ENCODE data around the gene PAK2. TPM values are rescaled to one million over a fixed set of nuclear protein-coding genes. Genes with fewer than 3 reads are reported as not detected.

Gene PAK2
- total RNA-seq, 1 experiment from 2014 or later = 50.7 TPM

DNA sequence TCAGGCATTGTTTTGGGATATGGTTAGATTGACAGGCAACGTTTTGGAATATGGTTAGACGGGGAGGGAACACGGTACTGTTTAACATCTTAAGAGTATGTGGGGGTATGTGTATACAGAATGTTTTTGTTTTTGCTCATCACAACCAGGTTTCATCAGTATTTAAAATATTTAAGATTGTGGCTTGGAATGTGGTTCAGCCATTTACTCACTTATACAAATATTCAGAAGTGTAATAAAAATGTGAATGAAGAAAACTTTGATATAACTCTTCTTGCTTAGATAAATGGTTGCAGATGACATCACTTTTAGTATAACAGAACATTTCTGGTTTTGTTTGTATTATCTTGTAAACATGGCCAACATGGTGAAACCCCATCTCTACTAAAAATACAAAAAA lies 3.9 kb upstream of the PAK2 start:
- H3K4me1 Mint-ChIP-seq = peaks cover 4% of the 10 kb centered on the region; the same call in 1 of the 2 replicates
- H3K9me3 Mint-ChIP-seq = peaks cover 6% of the 10 kb centered on the region
- ChIA-PET POLR2A (no interaction called here), CTCF (interaction anchor here (1.0 kb wide), 1 partner anchor 126 kb away, joined by 3 read pairs; no protein-coding TSS in a partner anchor)
- DNase-seq (ENCODE audit: low spot score) = no peak
- no peak overlapping the region for H3K27ac Mint-ChIP-seq
- no peak overlapping the region for H3K4me3 Mint-ChIP-seq
- H3K27me3 Mint-ChIP-seq (ENCODE audit: low read depth) = no peaks in the 10 kb centered on the region
- TF ChIP-seq TCF7 (CRISPR knock-in tag; IDR thresholded peaks at IDR 0.05; ENCODE audit: low read depth) = no peak
- TF ChIP-seq, protein P1, sequence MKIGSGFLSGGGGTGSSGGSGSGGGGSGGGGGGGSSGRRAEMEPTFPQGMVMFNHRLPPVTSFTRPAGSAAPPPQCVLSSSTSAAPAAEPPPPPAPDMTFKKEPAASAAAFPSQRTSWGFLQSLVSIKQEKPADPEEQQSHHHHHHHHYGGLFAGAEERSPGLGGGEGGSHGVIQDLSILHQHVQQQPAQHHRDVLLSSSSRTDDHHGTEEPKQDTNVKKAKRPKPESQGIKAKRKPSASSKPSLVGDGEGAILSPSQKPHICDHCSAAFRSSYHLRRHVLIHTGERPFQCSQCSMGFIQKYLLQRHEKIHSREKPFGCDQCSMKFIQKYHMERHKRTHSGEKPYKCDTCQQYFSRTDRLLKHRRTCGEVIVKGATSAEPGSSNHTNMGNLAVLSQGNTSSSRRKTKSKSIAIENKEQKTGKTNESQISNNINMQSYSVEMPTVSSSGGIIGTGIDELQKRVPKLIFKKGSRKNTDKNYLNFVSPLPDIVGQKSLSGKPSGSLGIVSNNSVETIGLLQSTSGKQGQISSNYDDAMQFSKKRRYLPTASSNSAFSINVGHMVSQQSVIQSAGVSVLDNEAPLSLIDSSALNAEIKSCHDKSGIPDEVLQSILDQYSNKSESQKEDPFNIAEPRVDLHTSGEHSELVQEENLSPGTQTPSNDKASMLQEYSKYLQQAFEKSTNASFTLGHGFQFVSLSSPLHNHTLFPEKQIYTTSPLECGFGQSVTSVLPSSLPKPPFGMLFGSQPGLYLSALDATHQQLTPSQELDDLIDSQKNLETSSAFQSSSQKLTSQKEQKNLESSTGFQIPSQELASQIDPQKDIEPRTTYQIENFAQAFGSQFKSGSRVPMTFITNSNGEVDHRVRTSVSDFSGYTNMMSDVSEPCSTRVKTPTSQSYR (CRISPR knock-in tag; IDR thresholded peaks at IDR 0.05) = no peak
- TF ChIP-seq, protein P2, sequence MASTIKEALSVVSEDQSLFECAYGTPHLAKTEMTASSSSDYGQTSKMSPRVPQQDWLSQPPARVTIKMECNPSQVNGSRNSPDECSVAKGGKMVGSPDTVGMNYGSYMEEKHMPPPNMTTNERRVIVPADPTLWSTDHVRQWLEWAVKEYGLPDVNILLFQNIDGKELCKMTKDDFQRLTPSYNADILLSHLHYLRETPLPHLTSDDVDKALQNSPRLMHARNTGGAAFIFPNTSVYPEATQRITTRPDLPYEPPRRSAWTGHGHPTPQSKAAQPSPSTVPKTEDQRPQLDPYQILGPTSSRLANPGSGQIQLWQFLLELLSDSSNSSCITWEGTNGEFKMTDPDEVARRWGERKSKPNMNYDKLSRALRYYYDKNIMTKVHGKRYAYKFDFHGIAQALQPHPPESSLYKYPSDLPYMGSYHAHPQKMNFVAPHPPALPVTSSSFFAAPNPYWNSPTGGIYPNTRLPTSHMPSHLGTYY (CRISPR knock-in tag; IDR thresholded peaks at IDR 0.05) = no peak
- TF ChIP-seq JAZF1 (CRISPR knock-in tag; IDR thresholded peaks at IDR 0.05) = no peak
- TF ChIP-seq IRF2 (CRISPR knock-in tag; IDR thresholded peaks at IDR 0.05; ENCODE audit: borderline replicate concordance, low read depth) = no peak
- no peak for TF ChIP-seq TP53 (CRISPR knock-in tag; IDR thresholded peaks at IDR 0.05)
- TF ChIP-seq ZBTB21 (CRISPR knock-in tag; IDR thresholded peaks at IDR 0.05; ENCODE audit: borderline replicate concordance) = no peak
- TF ChIP-seq, protein P3, sequence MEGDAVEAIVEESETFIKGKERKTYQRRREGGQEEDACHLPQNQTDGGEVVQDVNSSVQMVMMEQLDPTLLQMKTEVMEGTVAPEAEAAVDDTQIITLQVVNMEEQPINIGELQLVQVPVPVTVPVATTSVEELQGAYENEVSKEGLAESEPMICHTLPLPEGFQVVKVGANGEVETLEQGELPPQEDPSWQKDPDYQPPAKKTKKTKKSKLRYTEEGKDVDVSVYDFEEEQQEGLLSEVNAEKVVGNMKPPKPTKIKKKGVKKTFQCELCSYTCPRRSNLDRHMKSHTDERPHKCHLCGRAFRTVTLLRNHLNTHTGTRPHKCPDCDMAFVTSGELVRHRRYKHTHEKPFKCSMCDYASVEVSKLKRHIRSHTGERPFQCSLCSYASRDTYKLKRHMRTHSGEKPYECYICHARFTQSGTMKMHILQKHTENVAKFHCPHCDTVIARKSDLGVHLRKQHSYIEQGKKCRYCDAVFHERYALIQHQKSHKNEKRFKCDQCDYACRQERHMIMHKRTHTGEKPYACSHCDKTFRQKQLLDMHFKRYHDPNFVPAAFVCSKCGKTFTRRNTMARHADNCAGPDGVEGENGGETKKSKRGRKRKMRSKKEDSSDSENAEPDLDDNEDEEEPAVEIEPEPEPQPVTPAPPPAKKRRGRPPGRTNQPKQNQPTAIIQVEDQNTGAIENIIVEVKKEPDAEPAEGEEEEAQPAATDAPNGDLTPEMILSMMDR (IDR thresholded peaks at IDR 0.05) = no peak
- TF ChIP-seq, protein P4, sequence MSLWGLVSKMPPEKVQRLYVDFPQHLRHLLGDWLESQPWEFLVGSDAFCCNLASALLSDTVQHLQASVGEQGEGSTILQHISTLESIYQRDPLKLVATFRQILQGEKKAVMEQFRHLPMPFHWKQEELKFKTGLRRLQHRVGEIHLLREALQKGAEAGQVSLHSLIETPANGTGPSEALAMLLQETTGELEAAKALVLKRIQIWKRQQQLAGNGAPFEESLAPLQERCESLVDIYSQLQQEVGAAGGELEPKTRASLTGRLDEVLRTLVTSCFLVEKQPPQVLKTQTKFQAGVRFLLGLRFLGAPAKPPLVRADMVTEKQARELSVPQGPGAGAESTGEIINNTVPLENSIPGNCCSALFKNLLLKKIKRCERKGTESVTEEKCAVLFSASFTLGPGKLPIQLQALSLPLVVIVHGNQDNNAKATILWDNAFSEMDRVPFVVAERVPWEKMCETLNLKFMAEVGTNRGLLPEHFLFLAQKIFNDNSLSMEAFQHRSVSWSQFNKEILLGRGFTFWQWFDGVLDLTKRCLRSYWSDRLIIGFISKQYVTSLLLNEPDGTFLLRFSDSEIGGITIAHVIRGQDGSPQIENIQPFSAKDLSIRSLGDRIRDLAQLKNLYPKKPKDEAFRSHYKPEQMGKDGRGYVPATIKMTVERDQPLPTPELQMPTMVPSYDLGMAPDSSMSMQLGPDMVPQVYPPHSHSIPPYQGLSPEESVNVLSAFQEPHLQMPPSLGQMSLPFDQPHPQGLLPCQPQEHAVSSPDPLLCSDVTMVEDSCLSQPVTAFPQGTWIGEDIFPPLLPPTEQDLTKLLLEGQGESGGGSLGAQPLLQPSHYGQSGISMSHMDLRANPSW (CRISPR knock-in tag; conservative IDR thresholded peaks at IDR 0.05; ENCODE audit: low read depth) = no peak
- TF ChIP-seq ELF4 (CRISPR knock-in tag; IDR thresholded peaks at IDR 0.05; ENCODE audit: low read depth) = no peak
- no peak for ATAC-seq
- H3K36me3 Mint-ChIP-seq = peaks cover 2% of the 10 kb centered on the region; the same call in 1 of the 2 replicates

DNA sequence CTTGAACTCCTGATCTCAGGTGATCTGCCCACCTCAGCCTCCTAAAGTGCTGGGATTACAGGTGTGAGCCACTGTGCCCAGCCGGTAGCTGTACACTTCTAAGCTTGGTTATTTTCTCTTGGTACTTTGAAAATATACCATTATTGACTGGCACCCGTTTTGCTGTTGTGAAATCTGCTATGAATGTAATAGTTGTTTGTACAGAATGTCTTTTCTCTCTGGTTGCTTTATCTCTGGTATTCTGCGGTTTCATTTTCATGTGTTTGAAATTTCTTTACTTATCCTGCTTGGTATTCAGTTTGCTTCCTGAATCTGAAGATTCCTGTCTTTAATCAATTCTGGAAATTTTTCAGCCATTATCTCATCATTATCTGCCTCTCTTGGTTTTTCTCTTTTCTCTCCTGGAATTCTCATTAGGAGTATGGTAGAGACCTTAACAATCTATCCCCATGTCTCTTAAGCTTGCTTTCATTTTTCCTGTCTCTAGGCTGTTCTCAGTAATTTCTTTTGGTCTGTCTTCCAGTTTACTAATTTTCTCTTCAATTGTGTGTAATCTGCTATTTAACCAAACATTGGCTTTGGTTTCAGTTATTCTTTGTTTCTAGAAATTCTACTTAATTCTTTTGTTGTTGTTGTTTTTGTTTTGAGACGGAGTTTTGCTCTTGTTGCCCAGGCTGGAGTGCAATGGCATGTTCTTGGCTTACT lies 2.8 kb upstream of the PAK2 start:
- H3K36me3 Mint-ChIP-seq = peaks cover 2% of the 10 kb centered on the region; the same call in 1 of the 2 replicates
- H3K27ac Mint-ChIP-seq = no peak overlapping the region
- DNase-seq (ENCODE audit: low spot score) (no peak), ATAC-seq (no peak)
- H3K27me3 Mint-ChIP-seq (ENCODE audit: low read depth) = no peaks in the 10 kb centered on the region
- no peak overlapping the region for H3K4me3 Mint-ChIP-seq
- CTCF ChIA-PET = interaction anchor here (0.7 to 1.0 kb wide), 2 partner anchors 18 to 127 kb away, joined by 3 to 5 read pairs; no protein-coding TSS in a partner anchor
- POLR2A ChIA-PET = interaction anchor here (0.6 to 0.7 kb wide), 2 partner anchors 72 to 294 kb away, joined by 3 to 13 read pairs; no protein-coding TSS in a partner anchor
- H3K4me1 Mint-ChIP-seq = peaks cover 13% of the 10 kb centered on the region
- peaks cover 6% of the 10 kb centered on the region for H3K9me3 Mint-ChIP-seq
- no peak for TF ChIP-seq MYBL2 (CRISPR knock-in tag; IDR thresholded peaks at IDR 0.05)
- no peak for TF ChIP-seq MXD4 (CRISPR knock-in tag; IDR thresholded peaks at IDR 0.05; ENCODE audit: borderline replicate concordance)
- TF ChIP-seq ESRRA (CRISPR knock-in tag; IDR thresholded peaks at IDR 0.05; ENCODE audit: borderline replicate concordance) = no peak
- TF ChIP-seq NFE2L1 (CRISPR knock-in tag; IDR thresholded peaks at IDR 0.05) = no peak
- TF ChIP-seq, protein P5, sequence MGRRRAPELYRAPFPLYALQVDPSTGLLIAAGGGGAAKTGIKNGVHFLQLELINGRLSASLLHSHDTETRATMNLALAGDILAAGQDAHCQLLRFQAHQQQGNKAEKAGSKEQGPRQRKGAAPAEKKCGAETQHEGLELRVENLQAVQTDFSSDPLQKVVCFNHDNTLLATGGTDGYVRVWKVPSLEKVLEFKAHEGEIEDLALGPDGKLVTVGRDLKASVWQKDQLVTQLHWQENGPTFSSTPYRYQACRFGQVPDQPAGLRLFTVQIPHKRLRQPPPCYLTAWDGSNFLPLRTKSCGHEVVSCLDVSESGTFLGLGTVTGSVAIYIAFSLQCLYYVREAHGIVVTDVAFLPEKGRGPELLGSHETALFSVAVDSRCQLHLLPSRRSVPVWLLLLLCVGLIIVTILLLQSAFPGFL (CRISPR knock-in tag; IDR thresholded peaks at IDR 0.05; ENCODE audit: borderline replicate concordance) = no peak
- TF ChIP-seq, protein P6, sequence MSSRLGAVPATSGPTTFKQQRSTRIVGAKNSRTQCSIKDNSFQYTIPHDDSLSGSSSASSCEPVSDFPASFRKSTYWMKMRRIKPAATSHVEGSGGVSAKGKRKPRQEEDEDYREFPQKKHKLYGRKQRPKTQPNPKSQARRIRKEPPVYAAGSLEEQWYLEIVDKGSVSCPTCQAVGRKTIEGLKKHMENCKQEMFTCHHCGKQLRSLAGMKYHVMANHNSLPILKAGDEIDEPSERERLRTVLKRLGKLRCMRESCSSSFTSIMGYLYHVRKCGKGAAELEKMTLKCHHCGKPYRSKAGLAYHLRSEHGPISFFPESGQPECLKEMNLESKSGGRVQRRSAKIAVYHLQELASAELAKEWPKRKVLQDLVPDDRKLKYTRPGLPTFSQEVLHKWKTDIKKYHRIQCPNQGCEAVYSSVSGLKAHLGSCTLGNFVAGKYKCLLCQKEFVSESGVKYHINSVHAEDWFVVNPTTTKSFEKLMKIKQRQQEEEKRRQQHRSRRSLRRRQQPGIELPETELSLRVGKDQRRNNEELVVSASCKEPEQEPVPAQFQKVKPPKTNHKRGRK (CRISPR knock-in tag; IDR thresholded peaks at IDR 0.05; ENCODE audit: borderline replicate concordance) = no peak
- no peak for TF ChIP-seq SP1 (CRISPR knock-in tag; conservative IDR thresholded peaks at IDR 0.05)
- TF ChIP-seq CREM (CRISPR knock-in tag; IDR thresholded peaks at IDR 0.05) = no peak
- TF ChIP-seq, protein P7, sequence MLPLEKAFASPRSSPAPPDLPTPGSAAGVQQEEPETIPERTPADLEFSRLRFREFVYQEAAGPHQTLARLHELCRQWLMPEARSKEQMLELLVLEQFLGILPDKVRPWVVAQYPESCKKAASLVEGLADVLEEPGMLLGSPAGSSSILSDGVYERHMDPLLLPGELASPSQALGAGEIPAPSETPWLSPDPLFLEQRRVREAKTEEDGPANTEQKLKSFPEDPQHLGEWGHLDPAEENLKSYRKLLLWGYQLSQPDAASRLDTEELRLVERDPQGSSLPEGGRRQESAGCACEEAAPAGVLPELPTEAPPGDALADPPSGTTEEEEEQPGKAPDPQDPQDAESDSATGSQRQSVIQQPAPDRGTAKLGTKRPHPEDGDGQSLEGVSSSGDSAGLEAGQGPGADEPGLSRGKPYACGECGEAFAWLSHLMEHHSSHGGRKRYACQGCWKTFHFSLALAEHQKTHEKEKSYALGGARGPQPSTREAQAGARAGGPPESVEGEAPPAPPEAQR (CRISPR knock-in tag; IDR thresholded peaks at IDR 0.05) = no peak
- TF ChIP-seq, protein P2 (CRISPR knock-in tag; IDR thresholded peaks at IDR 0.05) = no peak

All from WTC11 (cell line).